ENCODE data around the gene DMRTB1.

The DMRTB1 gene

DNA sequence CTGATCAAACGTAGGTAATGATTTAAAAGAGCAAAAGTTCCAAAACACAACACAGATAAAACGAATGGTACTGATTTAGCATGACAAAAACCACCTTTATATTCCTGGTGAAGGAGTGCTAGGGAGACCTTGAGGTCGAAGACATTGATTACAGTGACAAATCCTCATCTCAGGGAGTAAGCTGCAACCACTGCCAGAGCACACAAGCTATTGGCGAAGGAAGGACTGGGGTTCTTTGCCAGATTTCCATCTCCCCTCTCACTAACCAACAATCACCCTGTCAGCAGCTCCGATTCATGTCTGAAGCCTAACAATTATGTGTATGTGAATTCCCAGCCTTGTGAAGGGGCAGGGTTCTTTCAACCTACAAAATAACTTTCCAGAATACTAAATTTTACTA is 40.2 kb upstream of the DMRTB1 start:
- Histone ChIP-seq H4K20me1 (ENCODE audit: insufficient read depth, low read length) (no peaks in the 10 kb centered on the region), H3K27ac (ENCODE audit: low read length) (no peak overlapping the region), H3K79me2 (ENCODE audit: low read length) (no peaks in the 10 kb centered on the region), H3K36me3 (replicated peaks; ENCODE audit: low read depth, low read length) (no peaks in the 10 kb centered on the region), H3K4me3 (ENCODE audit: low read length) (no peak overlapping the region), H3K9me3 (ENCODE audit: insufficient read depth, low read length) (no peaks in the 10 kb centered on the region), H2AFZ (ENCODE audit: low read depth, low read length) (no peak overlapping the region), H3K27me3 (ENCODE audit: low read depth, low read length) (peaks cover 25% of the 10 kb centered on the region; the same call in 1 of the 2 replicates), H3K9ac (ENCODE audit: low read length) (no peak overlapping the region), H3K4me1 (ENCODE audit: low read length) (no peaks in the 10 kb centered on the region; the same call in 1 of the 2 replicates), H3K4me2 (ENCODE audit: low read length) (no peak overlapping the region)
- no peak for TF ChIP-seq CTCF (IDR thresholded peaks at IDR 0.05; ENCODE audit: low read depth, low read length)
- no peak for TF ChIP-seq EZH2phosphoT487 (IDR thresholded peaks at IDR 0.05; ENCODE audit: low read depth)

DNA sequence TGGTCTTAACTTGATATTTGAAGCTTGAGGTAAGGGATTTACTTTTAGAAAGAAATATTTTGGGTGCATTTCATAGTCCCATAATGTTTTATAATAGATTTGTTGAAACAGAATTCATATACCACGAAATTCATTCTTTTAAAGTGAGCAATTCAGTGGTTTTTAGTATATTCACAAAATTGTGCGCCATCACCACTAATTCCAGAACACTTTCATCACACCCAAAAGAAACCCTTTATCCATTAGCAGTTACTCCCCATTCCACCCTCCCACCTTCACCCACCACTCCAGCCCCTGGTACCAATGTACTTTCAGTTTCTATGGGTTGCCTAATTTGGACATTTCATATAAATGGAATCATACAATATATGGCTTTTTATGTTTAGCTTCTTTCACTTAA is 38.9 kb upstream of the DMRTB1 start:
- H2AFZ ChIP-seq (ENCODE audit: low read depth, low read length), result no peak overlapping the region
- no peaks in the 10 kb centered on the region for H3K79me2 ChIP-seq (ENCODE audit: low read length)
- no peak overlapping the region for H3K4me3 ChIP-seq (ENCODE audit: low read length)
- no peaks in the 10 kb centered on the region for H3K4me1 ChIP-seq (ENCODE audit: low read length)
- H3K9me3 ChIP-seq (ENCODE audit: insufficient read depth, low read length), result no peaks in the 10 kb centered on the region
- peaks cover 25% of the 10 kb centered on the region; the same call in 1 of the 2 replicates for H3K27me3 ChIP-seq (ENCODE audit: low read depth, low read length)
- no peaks in the 10 kb centered on the region for H4K20me1 ChIP-seq (ENCODE audit: insufficient read depth, low read length)
- H3K4me2 ChIP-seq (ENCODE audit: low read length), result no peak overlapping the region
- no peak overlapping the region for H3K9ac ChIP-seq (ENCODE audit: low read length)
- no peak for TF ChIP-seq EZH2phosphoT487 (IDR thresholded peaks at IDR 0.05; ENCODE audit: low read depth)
- no peak for TF ChIP-seq CTCF (IDR thresholded peaks at IDR 0.05; ENCODE audit: low read depth, low read length)
- no peak overlapping the region for H3K27ac ChIP-seq (ENCODE audit: low read length)
- H3K36me3 ChIP-seq (replicated peaks; ENCODE audit: low read depth, low read length), result no peaks in the 10 kb centered on the region

DNA sequence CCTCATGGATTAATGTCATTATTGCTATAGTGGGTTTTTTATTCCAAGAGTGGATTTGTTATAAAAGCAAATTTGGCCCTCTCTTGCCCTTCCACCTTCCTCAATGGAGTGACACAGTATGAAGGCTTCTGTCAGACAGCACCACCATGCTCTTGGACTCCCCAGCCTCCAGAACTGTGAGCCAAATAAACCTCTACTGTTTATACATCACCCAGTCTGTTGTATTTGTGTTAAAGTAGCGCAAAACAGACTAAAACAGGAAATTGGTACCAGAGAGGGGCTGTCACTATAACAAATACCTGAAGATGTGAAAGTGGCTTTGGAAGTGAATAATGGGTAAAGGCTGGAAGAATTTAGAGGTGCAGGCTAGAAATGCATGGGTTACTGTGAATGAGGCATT is 38.0 kb upstream of the DMRTB1 start:
- Histone ChIP-seq H3K27ac (ENCODE audit: low read length) (no peak overlapping the region), H3K36me3 (replicated peaks; ENCODE audit: low read depth, low read length) (no peaks in the 10 kb centered on the region), H3K4me1 (ENCODE audit: low read length) (no peaks in the 10 kb centered on the region), H3K4me2 (ENCODE audit: low read length) (no peak overlapping the region), H4K20me1 (ENCODE audit: insufficient read depth, low read length) (no peaks in the 10 kb centered on the region), H3K9me3 (ENCODE audit: insufficient read depth, low read length) (no peaks in the 10 kb centered on the region), H3K4me3 (ENCODE audit: low read length) (no peak overlapping the region), H3K79me2 (ENCODE audit: low read length) (no peaks in the 10 kb centered on the region), H3K27me3 (ENCODE audit: low read depth, low read length) (peaks cover 25% of the 10 kb centered on the region; the same call in 1 of the 2 replicates), H3K9ac (ENCODE audit: low read length) (no peak overlapping the region), H2AFZ (ENCODE audit: low read depth, low read length) (no peak overlapping the region)
- no peak for TF ChIP-seq EZH2phosphoT487 (IDR thresholded peaks at IDR 0.05; ENCODE audit: low read depth)
- no peak for TF ChIP-seq CTCF (IDR thresholded peaks at IDR 0.05; ENCODE audit: low read depth, low read length)

DNA sequence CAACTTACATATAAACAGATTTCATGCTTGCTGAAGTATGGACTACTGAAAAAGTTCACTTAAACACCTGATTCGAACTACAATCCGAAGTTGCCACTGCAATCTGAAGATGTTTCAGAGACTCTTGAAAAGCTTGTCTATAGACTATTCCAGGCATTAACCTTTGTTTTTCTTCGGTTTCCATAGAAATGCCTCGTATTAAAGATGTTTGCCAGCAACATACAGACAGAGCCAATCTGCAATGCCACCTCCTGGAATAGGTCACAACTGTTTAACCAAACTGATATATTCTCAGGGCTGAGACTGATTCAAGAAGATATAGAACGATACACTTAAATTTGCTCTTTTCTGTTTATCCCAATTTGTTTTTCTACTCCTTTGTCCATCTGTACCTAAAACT is 28.9 kb upstream of the DMRTB1 start:
- Histone ChIP-seq H3K9me3 (ENCODE audit: insufficient read depth, low read length) (no peaks in the 10 kb centered on the region), H3K9ac (ENCODE audit: low read length) (no peak overlapping the region), H3K79me2 (ENCODE audit: low read length) (no peaks in the 10 kb centered on the region), H3K4me3 (ENCODE audit: low read length) (no peak overlapping the region), H3K36me3 (replicated peaks; ENCODE audit: low read depth, low read length) (no peaks in the 10 kb centered on the region), H3K27ac (ENCODE audit: low read length) (no peak overlapping the region), H2AFZ (ENCODE audit: low read depth, low read length) (no peak overlapping the region), H3K27me3 (ENCODE audit: low read depth, low read length) (no peaks in the 10 kb centered on the region), H3K4me1 (ENCODE audit: low read length) (no peaks in the 10 kb centered on the region), H3K4me2 (ENCODE audit: low read length) (no peak overlapping the region), H4K20me1 (ENCODE audit: insufficient read depth, low read length) (no peaks in the 10 kb centered on the region)
- TF ChIP-seq EZH2phosphoT487 (IDR thresholded peaks at IDR 0.05; ENCODE audit: low read depth) (no peak), CTCF (IDR thresholded peaks at IDR 0.05; ENCODE audit: low read depth, low read length) (no peak)
